GM12878 (cell line): ENCODE measurements around the gene CHCT1.

Experiments used
- CHD2 ChIP-seq: IDR thresholded peaks from 2 replicates; pipeline ENCODE4 v1.6.1; 2011; ENCODE audit warnings: low read depth, low read length, improper control_type of control experiment, borderline replicate concordance
- CTCF ChIP-seq, 3 experiments: IDR thresholded peaks in 2 of 3; conservative IDR thresholded peaks in 1 of 3; 2 replicates each; pipeline ENCODE4 v1.5.1; 2011; ENCODE audit warnings: low read depth in 3 of 3, low read length in 3 of 3, mild to moderate bottlenecking in 3 of 3, control low read depth in 2 of 3, moderate library complexity in 2 of 3, inconsistent platforms in 1 of 3, mixed read lengths in 1 of 3; ENCODE audit not compliant: control insufficient read depth in 2 of 3, insufficient read depth in 1 of 3; ENCODE audit errors: extremely low read depth in 1 of 3
- E4F1 ChIP-seq: fragments of 450-650 bp; IDR thresholded peaks from 2 replicates; pipeline ENCODE4 v1.6.1; 2018; ENCODE audit warnings: borderline replicate concordance, mild to moderate bottlenecking; ENCODE audit not compliant: partially characterized antibody
- EP300 ChIP-seq, 2 experiments: fragments of 150-350 bp in 1 of 2; IDR thresholded peaks; 2 replicates each; pipeline ENCODE4 v1.6.1; 2011 to 2012; ENCODE audit warnings: low read depth in 2 of 2, low read length in 2 of 2, borderline replicate concordance in 1 of 2, improper control_type of control experiment in 1 of 2, inconsistent platforms in 1 of 2; ENCODE audit not compliant: control insufficient read depth in 1 of 2
- JUND ChIP-seq: IDR thresholded peaks from 2 replicates; pipeline ENCODE4 v1.6.1; 2012; ENCODE audit warnings: low read depth, mild to moderate bottlenecking, low read length, improper control_type of control experiment, moderate library complexity
- MAX ChIP-seq: IDR thresholded peaks from 2 replicates; pipeline ENCODE4 v1.6.1; 2012; ENCODE audit warnings: low read depth, low read length, improper control_type of control experiment
- NFIC ChIP-seq: IDR thresholded peaks from 2 replicates; pipeline ENCODE4 v1.6.1; 2012; ENCODE audit warnings: low read depth, mild to moderate bottlenecking, inconsistent platforms, low read length, moderate library complexity
- NR2F1 ChIP-seq: fragments of 450-650 bp; conservative IDR thresholded peaks from 2 replicates; pipeline ENCODE4 v1.6.1; 2017; ENCODE audit warnings: mild to moderate bottlenecking
- ZZZ3 ChIP-seq: IDR thresholded peaks from 2 replicates; pipeline ENCODE4 v1.6.1; 2011; ENCODE audit warnings: low read depth; ENCODE audit not compliant: control insufficient read depth, insufficient read length

GRCh38 chr17:60412701-60413100, 9.6 kb upstream of the CHCT1 start:
- TF ChIP-seq EP300 (IDR thresholded peaks at IDR 0.05; ENCODE audit: borderline replicate concordance in 1 of 2, control insufficient read depth in 1 of 2, low read depth in 2 of 2, low read length in 2 of 2) (no peak), CTCF (IDR thresholded peaks at IDR 0.05 in 2 of 3, conservative IDR thresholded peaks at IDR 0.05 in 1 of 3; ENCODE audit: control insufficient read depth in 2 of 3, extremely low read depth in 1 of 3, insufficient read depth in 1 of 3, low read depth in 3 of 3, low read length in 3 of 3) (no peak), NFIC (no peak), ZZZ3 (no peak), MAX (no peak), E4F1 (no peak), NR2F1 (no peak), JUND (no peak), CHD2 (no peak)
